H9 (cell line): Measurements from ENCODE around the gene SOX13. TPM values are rescaled to one million over a fixed set of nuclear protein-coding genes. Genes with fewer than 3 reads are reported as not detected.

Experiments used
- DNase-seq: peaks from one replicate; pipeline ENCODE4 v3.0.0-alpha.2; 2017
- H2AFZ ChIP-seq: one replicate; pipeline ENCODE4 v1.6.1; 2013; ENCODE audit warnings: mild to moderate bottlenecking, low read length, control low read depth, moderate library complexity
- H2AK5ac ChIP-seq: 2 replicates; pipeline ENCODE4 v1.6.1; 2013; ENCODE audit warnings: low read length, control low read depth, mixed read lengths; ENCODE audit not compliant: insufficient read length
- H2BK120ac ChIP-seq: one replicate; pipeline ENCODE4 v1.6.1; 2013; ENCODE audit warnings: low read depth, mild to moderate bottlenecking, low read length, control low read depth, inconsistent platforms; ENCODE audit not compliant: poor library complexity, severe bottlenecking
- H2BK12ac ChIP-seq: 2 replicates; pipeline ENCODE4 v1.6.1; 2013; ENCODE audit warnings: low read length, control low read depth, mixed read lengths, low read depth; ENCODE audit not compliant: insufficient read length
- H2BK15ac ChIP-seq: 2 replicates; pipeline ENCODE4 v1.6.1; 2013; ENCODE audit warnings: low read depth, low read length, control low read depth
- H2BK20ac ChIP-seq: one replicate; pipeline ENCODE4 v1.6.1; 2013; ENCODE audit warnings: low read depth, mild to moderate bottlenecking, low read length, control low read depth, inconsistent platforms; ENCODE audit not compliant: poor library complexity, severe bottlenecking
- H2BK5ac ChIP-seq: 2 replicates; pipeline ENCODE4 v1.6.1; 2013; ENCODE audit warnings: low read length, control low read depth, mixed read lengths; ENCODE audit not compliant: insufficient read length
- H3K14ac ChIP-seq: 2 replicates; pipeline ENCODE4 v1.6.1; 2013; ENCODE audit warnings: low read length, control low read depth; ENCODE audit not compliant: insufficient read depth
- H3K18ac ChIP-seq: 2 replicates; pipeline ENCODE4 v1.6.1; 2013; ENCODE audit warnings: low read depth, mild to moderate bottlenecking, mixed read lengths, low read length, control low read depth; ENCODE audit not compliant: insufficient read length
- H3K23ac ChIP-seq: 2 replicates; pipeline ENCODE4 v1.6.1; 2013; ENCODE audit warnings: low read length, control low read depth, mixed read lengths, low read depth; ENCODE audit not compliant: insufficient read length
- H3K23me2 ChIP-seq: 2 replicates; pipeline ENCODE4 v1.6.1; 2013; ENCODE audit warnings: low read depth, mild to moderate bottlenecking, mixed read lengths, low read length, control low read depth; ENCODE audit not compliant: insufficient read length, poor library complexity, severe bottlenecking
- H3K27ac ChIP-seq: 2 replicates; pipeline ENCODE4 v1.5.1; 2013; ENCODE audit warnings: low read length, control low read depth, mixed read lengths, low read depth; ENCODE audit not compliant: insufficient read length
- H3K27me3 ChIP-seq: 2 replicates; pipeline ENCODE4 v1.6.1; 2013; ENCODE audit warnings: low read length, control low read depth, inconsistent platforms; ENCODE audit not compliant: insufficient read depth
- H3K4ac ChIP-seq: 2 replicates; pipeline ENCODE4 v1.6.1; 2013; ENCODE audit warnings: low read depth, mild to moderate bottlenecking, control low read depth, inconsistent platforms, low read length, moderate library complexity
- H3K4me1 ChIP-seq: 2 replicates; pipeline ENCODE4 v1.6.1; 2013; ENCODE audit warnings: low read length, control low read depth, inconsistent platforms; ENCODE audit not compliant: insufficient read depth
- H3K4me2 ChIP-seq: 2 replicates; pipeline ENCODE4 v1.6.1; 2013; ENCODE audit warnings: low read length, control low read depth, mixed read lengths; ENCODE audit not compliant: insufficient read length, insufficient read depth
- H3K56ac ChIP-seq: 2 replicates; pipeline ENCODE4 v1.6.1; 2013; ENCODE audit warnings: low read depth, mild to moderate bottlenecking, mixed read lengths, low read length, control low read depth; ENCODE audit not compliant: insufficient read length
- H3K79me1 ChIP-seq: 2 replicates; pipeline ENCODE4 v1.6.1; 2013; ENCODE audit warnings: low read depth, mild to moderate bottlenecking, moderate library complexity, low read length, control low read depth, inconsistent platforms; ENCODE audit not compliant: insufficient read depth, poor library complexity, severe bottlenecking
- H3K79me2 ChIP-seq: 2 replicates; pipeline ENCODE4 v1.6.1; 2013; ENCODE audit warnings: low read length, control low read depth, inconsistent platforms; ENCODE audit not compliant: insufficient read depth
- H3K9ac ChIP-seq: 2 replicates; pipeline ENCODE4 v1.6.1; 2013; ENCODE audit warnings: low read length, control low read depth, mixed read lengths; ENCODE audit not compliant: insufficient read length; ENCODE audit errors: extremely low read depth
- H3K9me3 ChIP-seq: one replicate; pipeline ENCODE4 v1.6.1; 2013; ENCODE audit warnings: low read depth, low read length, inconsistent platforms; ENCODE audit not compliant: control insufficient read depth
- H3T11ph ChIP-seq: one replicate; pipeline ENCODE4 v1.6.1; 2013; ENCODE audit warnings: mild to moderate bottlenecking, low read length, control low read depth, inconsistent platforms
- H4K20me1 ChIP-seq: one replicate; pipeline ENCODE4 v1.6.1; 2013; ENCODE audit not compliant: control insufficient read depth, insufficient read length, insufficient read depth
- H4K5ac ChIP-seq: 2 replicates; pipeline ENCODE4 v1.6.1; 2013; ENCODE audit warnings: low read depth, mild to moderate bottlenecking, mixed read lengths, low read length, control low read depth; ENCODE audit not compliant: insufficient read length
- H4K8ac ChIP-seq: replicated peaks from 2 replicates; pipeline ENCODE4 v1.6.1; 2013; ENCODE audit warnings: low read length, control low read depth, mixed read lengths, low read depth; ENCODE audit not compliant: insufficient read length
- H4K91ac ChIP-seq: 2 replicates; pipeline ENCODE4 v1.6.1; 2013; ENCODE audit warnings: low read depth, mild to moderate bottlenecking, moderate library complexity, mixed read lengths, low read length, control low read depth; ENCODE audit not compliant: insufficient read length
- H3K27ac Mint-ChIP-seq, 3 experiments: 2 replicates in 2 of 3; 3 replicates in 1 of 3; pipeline ENCODE4 v1.8.0; 2020 to 2021; ENCODE audit warnings: mixed read lengths in 3 of 3, mild to moderate bottlenecking in 1 of 3, moderate library complexity in 1 of 3
- H3K27me3 Mint-ChIP-seq: 2 replicates; pipeline ENCODE4 v1.8.0; 2021; ENCODE audit warnings: low read depth, mild to moderate bottlenecking, moderate library complexity, mixed read lengths
- H3K36me3 Mint-ChIP-seq, 3 experiments: 2 replicates in 2 of 3; 3 replicates in 1 of 3; pipeline ENCODE4 v1.8.0; 2020 to 2021; ENCODE audit warnings: low read depth in 3 of 3, mixed read lengths in 3 of 3; ENCODE audit not compliant: insufficient read depth in 1 of 3
- H3K4me1 Mint-ChIP-seq, 2 experiments: 2 replicates each; pipeline ENCODE4 v1.8.0; 2020; ENCODE audit warnings: mixed read lengths in 2 of 2
- H3K4me3 Mint-ChIP-seq, 2 experiments: 2 replicates in 1 of 2; 3 replicates in 1 of 2; pipeline ENCODE4 v1.8.0; 2020 to 2021; ENCODE audit warnings: mild to moderate bottlenecking in 2 of 2, mixed read lengths in 2 of 2, moderate library complexity in 1 of 2
- H3K9me3 Mint-ChIP-seq, 2 experiments: 2 replicates in 1 of 2; 3 replicates in 1 of 2; pipeline ENCODE4 v1.8.0; 2020; ENCODE audit warnings: mild to moderate bottlenecking in 2 of 2, mixed read lengths in 2 of 2, moderate library complexity in 1 of 2
- WGBS: extraction: QIAGEN DNeasy Blood & Tissue Kit; methylation state at CpG from one replicate; pipeline ENCODE4 v1.1.7; 2013; ENCODE audit warnings: missing lambda C conversion rate, low lambda C conversion rate, mixed read lengths; ENCODE audit not compliant: insufficient read length; ENCODE audit errors: extremely low coverage; 5-methylcytosine and 5-hydroxymethylcytosine counted together
- total RNA-seq: library from RNA; stranded (reverse); gene quantifications from 2 replicates; pipeline ENCODE4 v1.2.1, GENCODE V29; 2021
- TF ChIP-seq, protein P1 (sequence below): fragments of 200-600 bp; sonication (generic); conservative IDR thresholded peaks from 3 replicates; pipeline ENCODE4 v1.8.0; 2021; ENCODE audit warnings: antibody characterized with exemption, mild to moderate bottlenecking

The SOX13 gene
- total RNA-seq, 1 experiment from 2014 or later = 120 TPM

DNA sequence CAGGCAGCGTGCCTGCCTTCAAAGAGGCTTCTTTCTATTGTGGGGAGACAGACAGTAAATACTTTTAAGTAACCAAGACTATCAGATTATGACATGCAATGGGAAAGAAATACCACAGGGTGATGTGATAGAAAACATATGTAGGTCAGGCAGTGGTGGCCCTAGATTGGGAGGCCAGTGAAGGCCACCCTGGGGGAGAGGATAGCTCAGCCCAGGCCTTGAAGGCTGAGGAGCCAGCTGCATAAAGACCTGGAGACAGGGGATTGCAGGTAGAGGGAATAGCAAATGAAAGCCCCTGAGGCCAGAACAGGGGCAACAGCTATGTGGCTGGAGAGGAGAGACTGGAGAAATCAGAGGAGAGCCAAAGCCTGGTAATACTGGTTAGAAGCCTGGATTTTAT is 4.0 kb downstream of the SOX13 start:
- Histone ChIP-seq H4K91ac (no peak overlapping the region), H2BK20ac (no peak overlapping the region), H2BK5ac (no peak overlapping the region), H3K56ac (no peak overlapping the region), H3K23me2 (peaks cover 18% of the 10 kb centered on the region), H2BK120ac (no peak overlapping the region), H3K4me1 (peaks cover 18% of the 10 kb centered on the region; the same call in 1 of the 2 replicates), H3K27me3 (no peaks in the 10 kb centered on the region), H2AK5ac (no peak overlapping the region), H3K9ac (no peak overlapping the region), H3K79me2 (peaks cover 43% of the 10 kb centered on the region; the same call in 1 of the 2 replicates), H4K20me1 (no peaks in the 10 kb centered on the region), H3K14ac (no peak overlapping the region), H4K5ac (no peak overlapping the region), H4K8ac (no peak overlapping the region), H3K18ac (no peak overlapping the region), H3K27ac (no peak overlapping the region), H2AFZ (no peak overlapping the region), H3K4ac (no peak overlapping the region), H2BK12ac (no peak overlapping the region), H3K4me2 (peak overlapping the region; percentile 5), H3K23ac (no peak overlapping the region), H3T11ph (no peak overlapping the region), H2BK15ac (no peak overlapping the region), H3K79me1 (no peaks in the 10 kb centered on the region), H3K9me3 (no peaks in the 10 kb centered on the region)
- Mint-ChIP-seq H3K9me3 (no peaks in the 10 kb centered on the region), H3K36me3 (peaks cover 6 to 15% (median 12%) of the 10 kb centered on the region in 3 experiments), H3K27ac (peak overlapping the region; percentile 32 to 100 (median 98)), H3K4me3 (peak overlapping the region; percentile 2 to 98), H3K27me3 (peaks cover 3% of the 10 kb centered on the region), H3K4me1 (peaks cover 57 to 64% of the 10 kb centered on the region in 2 experiments)
- TF ChIP-seq, protein P1, sequence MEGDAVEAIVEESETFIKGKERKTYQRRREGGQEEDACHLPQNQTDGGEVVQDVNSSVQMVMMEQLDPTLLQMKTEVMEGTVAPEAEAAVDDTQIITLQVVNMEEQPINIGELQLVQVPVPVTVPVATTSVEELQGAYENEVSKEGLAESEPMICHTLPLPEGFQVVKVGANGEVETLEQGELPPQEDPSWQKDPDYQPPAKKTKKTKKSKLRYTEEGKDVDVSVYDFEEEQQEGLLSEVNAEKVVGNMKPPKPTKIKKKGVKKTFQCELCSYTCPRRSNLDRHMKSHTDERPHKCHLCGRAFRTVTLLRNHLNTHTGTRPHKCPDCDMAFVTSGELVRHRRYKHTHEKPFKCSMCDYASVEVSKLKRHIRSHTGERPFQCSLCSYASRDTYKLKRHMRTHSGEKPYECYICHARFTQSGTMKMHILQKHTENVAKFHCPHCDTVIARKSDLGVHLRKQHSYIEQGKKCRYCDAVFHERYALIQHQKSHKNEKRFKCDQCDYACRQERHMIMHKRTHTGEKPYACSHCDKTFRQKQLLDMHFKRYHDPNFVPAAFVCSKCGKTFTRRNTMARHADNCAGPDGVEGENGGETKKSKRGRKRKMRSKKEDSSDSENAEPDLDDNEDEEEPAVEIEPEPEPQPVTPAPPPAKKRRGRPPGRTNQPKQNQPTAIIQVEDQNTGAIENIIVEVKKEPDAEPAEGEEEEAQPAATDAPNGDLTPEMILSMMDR = no peak
- no peak for DNase-seq
- WGBS = no CpG with 5 or more reads among the region's 1 CpG
